Stimulated activated CD8-positive, alpha-beta memory T cell treated with anti-CD3 and anti-CD28 coated beads, Interleukin-12 subunit alpha, Interleukin-12 subunit beta, amount 100 ng/mL, for 4 hours (primary cell): ENCODE measurements around the gene CORO7.
A peak's percentile ranks its signal among the peaks of the same experiment; 100 is the strongest.

Source experiments
- DNase-seq: peaks from one replicate; pipeline ENCODE4 v3.0.0-alpha.2; 2020; ENCODE audit warnings: low read depth

CORO7 gene

DNA sequence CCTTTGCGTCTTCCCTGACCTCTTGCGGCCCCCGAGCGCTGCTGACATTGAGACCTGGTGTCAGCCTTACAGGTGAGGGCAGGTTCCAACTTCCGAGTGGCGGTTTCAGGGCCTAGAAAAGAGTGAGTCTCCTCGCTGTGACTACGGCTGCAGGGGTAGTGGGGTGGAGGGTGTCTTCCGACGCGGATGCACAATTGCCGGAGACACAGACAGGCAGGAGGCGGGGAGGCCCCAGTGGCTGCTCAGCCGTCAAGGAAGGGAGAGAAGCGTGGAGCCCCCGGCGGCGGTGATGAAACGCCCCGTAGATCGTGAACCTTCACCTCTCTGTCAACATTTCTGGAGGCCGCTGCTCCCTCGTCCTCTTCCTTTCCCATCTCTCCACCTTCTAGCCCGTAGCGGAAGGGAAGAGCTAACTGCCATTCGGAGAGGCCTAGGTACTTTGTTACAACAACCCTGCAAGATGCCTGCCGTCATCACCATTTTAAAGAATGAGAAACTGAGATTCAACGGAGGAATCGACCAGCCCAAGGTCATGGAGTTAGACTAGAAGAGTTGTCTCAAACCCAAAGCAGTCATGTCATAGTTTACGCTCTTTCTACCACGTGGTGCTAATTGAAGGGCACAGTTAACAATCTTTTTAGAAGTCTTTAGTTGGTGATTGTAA, 9.8 kb upstream of the CORO7 start:
- DNase-seq, result no peak

DNA sequence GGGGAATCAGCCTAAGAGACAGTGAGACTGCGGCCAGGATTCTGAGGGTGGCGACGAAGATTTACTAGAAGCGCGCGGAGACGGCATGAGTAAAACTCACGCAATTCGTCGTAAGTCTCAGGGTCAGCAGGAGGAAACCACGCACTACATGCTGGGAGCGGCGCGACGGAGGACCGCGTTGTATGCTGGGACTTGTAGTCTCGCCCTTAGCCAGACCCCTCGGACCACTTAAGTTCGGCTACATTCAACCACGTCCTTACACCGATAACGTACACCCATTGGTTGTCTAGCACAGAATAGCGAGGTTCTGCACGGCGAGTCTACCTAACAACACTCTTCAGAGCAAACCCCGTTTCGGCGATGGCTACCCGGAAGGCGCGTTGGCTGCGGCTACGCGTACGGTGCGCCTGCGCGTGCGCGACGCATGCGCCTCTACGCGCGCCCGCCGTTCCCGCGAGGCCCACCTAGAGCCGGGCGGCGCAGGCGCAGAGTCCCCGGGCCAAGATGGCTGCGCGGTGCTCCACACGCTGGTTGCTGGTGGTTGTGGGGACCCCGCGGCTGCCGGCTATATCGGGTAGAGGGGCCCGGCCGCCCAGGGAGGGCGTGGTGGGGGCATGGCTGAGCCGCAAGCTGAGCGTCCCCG, 9.1 kb upstream of the CORO7 start, which contains the start of gene DNAJA3:
TSS of gene DNAJA3 (plus strand) at position 491 of the 643 bp plus-strand sequence. CDS start at position 505, 14 bp downstream.
- DNase-seq, result peak; percentile 91

DNA sequence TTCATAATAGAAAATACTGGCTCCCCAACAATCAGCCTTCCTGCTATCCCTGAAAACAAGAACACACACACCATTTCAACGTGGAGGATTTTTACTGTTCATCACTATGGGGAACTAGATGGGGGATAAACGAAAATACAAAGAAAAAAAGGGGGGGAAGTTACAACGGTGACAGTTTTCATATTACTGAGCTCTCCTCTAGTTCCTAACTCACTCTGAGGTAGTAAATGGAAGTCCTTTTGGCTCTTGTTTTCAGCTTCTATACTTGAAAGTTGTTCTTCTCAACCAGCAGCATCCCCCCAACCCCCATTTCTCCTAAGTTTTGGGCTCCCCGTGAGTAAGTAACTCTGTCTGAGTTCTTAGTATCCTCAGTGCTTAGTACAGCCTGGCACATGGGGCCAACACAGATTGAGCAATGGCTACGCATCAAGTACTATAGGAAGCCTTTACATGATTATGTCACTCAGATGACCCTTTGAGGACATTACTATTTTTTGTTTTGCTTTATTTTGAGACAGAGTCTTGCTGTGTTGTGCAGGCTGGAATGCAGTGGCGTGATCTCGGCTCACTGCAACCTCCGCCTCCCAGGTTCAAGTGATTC, 4.2 kb upstream of the CORO7 start:
- no peak for DNase-seq

DNA sequence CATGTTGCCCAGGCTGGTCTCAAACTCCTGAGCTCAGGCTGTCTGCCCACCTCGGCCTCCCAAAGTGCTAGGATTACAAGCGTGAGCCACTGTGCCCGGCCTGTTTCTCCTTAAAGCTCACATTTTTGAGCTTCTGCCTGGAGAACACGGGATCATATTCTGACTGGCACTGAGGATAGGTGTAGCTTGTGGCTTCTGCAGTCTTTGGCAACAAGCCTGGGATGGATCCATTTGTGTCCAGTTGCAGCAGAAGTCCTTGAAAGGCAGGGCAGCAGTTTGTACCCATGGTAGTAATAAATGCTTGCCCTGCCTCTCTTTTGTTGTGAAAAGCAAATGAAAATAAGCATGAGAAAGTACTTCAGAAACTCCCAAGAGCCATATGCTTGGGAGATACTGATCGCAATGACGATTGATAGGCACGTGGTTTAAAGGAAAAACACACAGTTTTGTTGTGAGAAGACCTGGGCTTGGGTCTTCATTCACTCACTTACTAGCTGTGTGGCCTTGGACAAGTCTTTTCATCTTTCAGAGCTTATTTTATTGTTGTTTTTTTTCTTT, 3.1 kb upstream of the CORO7 start:
- DNase-seq, result no peak

DNA sequence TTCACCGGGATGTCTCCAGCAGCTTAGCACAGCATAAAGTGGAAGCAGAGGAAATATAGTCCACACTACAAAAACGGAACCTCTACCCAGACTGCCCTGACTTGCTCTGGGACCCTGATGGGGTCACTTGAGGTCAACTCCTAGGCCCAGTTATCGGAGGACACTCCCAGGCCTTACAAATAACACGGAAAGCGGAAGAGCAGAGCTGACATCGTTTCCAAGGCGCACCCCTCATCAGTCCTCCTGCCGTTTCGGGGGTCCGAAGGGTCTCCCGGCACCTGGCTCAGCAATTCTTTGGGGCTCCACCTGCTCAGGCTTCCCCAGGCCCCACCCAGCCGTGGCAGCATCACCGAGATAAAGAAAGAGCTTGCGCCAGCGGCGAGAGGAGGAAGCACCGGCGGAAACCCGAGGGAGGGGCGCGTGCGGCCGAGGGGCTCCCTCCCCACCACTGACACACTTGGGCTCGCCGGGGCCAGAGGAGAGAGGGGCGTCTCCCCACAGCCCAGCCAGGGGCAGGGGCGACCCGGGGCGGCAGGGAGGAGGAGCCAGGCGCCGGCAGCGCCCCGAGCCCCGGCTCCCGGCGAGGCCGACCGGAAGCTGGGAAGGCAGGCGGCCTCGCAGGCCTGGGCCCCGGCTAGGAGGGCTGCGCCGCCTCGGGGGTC, 727 bp downstream of the CORO7 start:
- peak; percentile 31 for DNase-seq

DNA sequence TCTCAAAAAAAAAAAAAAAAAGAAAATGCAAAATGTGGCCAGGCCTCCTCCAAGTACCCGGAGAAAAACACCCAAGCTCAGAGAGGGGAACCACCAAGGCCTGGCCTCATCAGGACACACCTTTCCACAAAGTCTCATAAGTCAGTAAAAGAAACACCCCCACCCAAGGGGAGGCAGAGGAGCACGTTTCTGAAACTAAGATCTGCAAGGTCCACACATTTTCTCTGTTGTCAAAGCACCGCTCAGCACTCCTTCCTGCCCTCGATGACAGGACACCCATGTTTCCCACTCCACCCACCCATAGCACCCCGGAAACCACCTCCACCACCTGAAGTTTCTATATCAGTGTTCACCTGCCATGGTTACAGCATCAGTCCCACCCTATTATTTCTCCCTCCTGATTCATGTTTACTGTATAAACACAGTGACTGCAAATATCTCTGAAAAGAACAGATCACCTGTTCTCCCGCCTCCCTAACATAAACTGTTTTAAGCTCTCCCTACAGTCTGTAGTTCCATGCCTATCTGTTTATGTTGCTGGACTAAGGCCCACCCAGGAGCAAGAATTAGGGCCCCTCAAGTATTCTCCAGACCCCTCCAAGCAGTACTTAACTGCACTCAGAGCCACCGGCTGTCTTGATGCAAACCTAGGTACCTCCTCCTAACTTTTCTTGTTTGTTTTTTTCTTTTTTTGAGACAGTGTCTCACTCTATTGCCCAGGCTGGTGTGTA, 2.0 kb downstream of the CORO7 start:
- DNase-seq, result peak; percentile 63

DNA sequence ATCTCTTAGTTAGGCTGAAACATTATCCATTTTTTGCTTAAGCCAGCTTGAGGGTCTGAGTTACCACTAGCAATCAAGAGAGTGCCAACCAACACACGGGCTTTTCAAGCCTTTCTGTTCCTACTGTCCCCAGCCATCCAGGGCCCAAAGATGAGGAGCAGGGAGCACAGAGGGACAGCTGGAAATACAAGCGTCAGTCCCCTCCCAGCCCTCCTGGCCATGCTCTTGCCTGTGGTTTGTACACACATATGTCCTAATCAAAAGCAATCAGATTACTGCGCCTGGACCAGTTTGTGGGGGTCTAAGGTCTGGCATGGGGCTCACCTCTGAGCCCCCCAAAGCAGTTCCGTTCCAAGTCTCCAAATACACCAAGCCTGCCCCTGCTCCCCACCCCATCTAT, 3.5 kb downstream of the CORO7 start:
- DNase-seq, result no peak

DNA sequence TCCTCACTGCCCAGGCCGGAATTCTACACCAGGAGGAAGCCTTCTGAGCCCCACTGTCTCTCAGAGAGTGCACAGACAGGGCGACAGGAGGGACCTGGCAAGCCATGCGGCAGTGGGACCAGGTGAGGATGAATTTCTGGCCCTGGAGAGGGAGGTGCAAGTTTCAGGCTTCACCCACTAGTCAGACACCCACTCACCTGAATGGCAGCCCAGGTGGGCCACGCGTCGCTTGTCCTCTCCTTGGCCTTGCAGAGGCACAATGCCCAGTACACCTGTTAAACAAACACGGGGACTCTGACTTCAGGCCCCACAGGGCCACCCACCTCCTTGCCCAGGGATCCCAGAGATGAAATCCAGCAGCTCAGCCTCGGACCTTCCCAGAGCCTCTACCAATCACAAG, 4.2 kb downstream of the CORO7 start:
- no peak for DNase-seq

DNA sequence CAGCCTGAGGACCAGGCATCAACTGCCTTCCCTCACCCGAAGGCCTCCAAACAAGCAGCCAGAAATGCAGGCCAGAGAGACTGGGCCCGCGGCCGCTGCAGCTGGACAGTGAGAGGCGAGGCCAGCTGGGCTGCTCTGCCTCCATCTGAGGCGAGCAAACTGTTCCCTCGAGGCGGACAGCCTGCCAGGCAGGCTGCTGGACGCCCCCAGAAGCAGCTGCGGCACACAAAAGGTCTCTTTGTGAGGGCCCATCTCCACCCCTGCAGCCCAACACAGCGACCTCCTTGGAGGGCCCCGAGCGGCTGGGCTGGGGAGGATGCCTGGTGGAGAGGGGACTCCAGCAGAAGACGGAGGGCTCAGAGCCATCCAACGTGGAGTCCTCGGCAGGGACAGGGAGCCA, 4.7 kb downstream of the CORO7 start:
- DNase-seq, result no peak

DNA sequence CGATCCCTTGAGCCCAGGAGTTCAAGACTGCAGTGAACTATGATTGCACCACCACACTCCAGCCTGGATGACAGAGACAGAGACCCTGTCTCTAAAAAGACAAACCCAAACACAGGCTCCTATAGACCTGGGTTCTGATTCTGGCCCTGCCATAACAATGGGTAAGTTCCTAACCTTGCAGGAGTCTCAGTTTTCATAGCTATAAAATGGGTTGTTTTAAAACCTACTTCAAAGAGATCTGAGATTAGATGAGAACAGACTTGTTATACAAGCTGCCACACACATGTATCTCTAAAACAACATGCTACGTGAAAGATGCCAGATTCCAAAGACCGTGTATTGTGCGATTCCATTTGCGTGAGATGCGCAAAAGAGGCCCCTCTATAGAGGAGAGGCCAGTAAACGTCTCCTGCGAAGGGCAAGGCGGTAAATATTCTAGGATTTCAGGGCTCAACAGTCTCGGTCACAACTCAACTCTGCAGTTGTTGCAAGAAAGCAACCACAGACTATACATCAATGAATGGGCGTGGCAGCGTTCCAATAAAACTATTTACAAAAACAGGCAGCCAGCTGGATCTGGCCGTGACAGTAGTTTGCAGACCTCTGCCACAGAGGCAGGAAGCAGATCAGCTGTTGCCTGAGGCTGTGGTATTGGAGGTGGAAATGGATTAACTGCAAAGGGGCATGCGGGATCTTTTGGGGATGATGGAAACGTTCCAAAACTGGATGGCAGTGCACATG, 5.9 kb downstream of the CORO7 start:
- DNase-seq, result no peak

DNA sequence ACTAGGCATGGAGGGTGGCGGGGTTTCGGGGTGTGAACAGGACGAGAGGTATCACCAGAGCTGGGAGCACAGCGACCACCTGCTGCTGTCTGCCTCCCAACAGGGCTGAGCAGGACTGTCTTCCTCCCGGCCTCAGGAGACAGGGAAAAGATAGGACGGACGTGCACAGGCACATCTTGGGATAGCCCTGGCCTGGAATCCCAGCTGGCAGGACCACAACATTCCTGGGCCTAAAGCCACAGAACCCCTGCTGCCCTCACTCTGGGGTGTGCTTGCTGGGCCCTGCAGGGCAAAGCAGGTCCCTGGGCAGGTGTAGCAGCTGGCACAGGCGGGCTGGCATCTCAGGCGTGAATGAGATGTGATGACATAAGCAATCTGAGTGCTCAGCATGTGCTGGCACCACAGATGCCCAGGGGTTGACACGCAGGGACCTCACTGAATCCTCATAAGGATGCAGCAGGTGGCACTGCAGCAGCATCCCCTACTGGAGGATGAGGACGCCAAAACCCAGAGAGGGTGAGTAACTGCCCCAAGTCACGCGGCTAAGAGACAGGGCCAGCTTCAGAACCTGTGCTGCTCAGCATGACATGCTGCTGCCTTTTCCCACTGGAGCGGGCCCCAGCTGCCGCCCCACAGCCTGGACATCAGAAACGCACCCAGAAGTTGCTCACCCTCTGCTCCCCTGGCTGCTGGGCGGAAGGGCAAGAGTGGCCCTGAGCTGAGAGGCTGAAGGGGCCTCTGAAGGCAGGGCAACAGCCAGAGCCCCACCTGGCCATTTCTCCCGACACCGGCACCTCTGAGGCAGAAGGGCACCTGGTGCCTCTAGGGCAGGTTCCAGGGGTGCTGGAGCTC, 7.1 kb downstream of the CORO7 start:
- DNase-seq, result no peak

DNA sequence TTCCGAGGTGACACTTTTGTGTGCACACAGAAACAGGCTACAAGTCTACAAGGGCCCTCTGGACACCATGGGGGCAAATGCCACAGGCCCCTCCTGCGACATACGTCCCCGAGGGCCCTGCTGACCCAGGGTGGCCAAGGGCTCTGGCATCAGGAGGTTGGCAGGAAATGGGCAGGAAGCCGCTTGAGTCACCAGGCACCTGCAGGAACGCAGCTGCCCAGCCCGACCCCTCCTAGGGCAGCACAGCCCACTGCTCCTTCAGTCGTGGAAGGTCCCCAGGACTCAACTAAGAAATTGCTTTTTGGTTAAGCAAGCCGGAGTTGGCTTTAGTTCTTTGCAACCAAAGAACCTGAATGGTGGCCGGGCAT, 8.1 kb downstream of the CORO7 start:
- no peak for DNase-seq

DNA sequence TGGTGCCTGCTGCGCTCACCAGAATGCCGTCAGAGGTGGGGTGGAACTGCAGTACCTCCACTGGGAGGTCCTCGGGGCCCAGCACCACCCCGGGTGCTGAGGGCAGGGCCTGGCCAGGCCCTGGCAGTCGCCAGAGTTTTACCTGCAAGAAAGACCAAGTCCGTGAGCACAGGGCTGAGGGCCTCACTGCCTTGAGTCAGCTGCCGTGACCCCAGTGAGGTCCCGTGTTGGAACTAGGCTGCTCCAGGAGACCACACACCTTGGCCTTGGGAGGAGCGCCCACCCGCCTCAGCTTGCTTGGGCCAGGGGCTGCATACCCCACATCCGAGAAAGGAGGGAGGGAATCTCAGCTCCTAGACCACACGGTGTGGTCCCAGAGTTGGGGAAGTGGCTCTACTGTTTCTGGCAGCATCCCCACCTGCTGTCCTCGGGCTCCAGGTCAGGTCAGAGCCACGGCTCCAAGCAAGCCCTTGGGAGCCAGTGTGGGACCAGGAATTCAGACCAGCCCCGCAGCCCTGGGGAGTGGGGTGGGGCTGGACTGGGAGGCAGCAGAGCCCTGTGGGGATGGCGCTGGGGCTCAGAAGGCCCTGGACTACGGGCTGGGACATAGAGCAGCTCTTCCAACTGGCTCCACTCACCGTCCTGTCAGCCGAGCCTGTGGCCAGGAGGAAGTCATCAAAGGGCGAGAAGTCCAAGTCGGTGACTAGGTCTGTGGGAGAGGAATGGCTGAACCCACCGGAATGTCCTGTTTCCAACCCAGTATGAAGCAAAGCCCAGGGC, 8.7 kb downstream of the CORO7 start:
- DNase-seq, result no peak

DNA sequence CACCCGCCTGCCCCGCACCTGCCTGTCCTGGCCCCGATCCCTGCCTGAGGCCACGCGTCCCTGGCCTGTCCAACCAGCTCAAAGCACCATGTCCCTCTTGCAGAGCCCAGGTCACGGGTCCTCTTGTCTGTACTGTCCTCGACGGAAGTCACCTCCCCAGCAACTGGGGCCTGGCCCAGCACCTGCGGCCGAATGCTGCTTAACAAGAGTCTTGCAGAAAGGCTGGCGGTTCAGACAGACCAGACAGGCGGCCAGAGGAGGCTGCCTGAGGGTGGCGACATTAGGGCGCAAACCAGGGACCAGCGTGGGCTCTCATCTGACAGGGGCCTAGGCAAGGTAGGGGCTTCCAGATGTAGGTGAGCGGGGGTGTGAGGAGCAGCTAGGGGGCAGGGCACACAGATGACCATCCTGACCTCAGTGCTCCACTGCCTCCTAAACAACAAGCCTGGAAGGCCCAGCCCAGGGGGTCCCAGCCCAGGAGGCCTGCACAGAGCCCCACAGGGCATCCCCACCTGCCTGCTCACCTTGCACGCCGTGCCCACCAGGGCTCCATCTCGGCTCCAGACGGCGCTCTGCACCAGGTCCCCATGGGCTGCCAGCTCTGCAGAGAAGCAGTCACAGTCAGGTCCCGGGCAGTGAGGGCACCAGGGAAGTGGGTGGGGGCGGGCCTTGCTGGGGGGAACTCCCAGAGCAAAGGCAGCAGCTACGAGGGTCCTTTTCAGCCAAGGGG, 11.3 kb downstream of the CORO7 start:
- DNase-seq, result no peak

DNA sequence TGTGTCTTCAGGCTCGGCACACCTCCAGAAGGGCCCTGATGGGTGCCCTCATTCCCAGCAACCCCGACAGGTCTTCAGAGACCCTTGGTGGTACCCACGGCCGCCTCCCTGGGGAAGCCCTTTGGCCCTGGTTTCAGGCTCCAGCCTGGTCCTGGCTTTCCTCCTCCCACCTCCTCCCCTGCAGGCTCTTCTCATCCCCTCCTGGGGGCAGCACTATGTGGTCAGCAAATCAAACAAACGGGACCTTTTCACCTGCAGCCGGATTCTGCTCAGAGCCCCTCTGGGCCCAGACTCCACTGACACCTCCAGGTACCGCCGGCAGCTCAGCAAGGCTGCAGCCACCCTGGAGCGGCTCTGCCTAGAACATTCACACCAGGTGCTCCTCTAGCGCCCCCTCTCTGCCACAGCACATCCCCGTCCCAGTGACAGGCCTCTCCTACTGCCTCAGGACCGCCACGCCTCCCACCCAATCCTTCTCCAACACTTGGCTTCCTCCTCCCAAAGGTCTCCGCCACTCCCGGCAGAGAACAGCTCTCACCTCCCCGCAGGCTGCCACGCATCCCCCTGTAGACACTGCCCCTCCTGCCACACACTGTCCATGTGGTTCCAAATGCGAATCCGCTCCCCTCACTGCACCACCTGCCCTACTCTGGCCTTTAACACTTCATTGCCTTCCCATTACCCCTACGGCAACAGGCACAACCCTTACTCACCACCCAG, 12.0 kb downstream of the CORO7 start:
- DNase-seq, result no peak

DNA sequence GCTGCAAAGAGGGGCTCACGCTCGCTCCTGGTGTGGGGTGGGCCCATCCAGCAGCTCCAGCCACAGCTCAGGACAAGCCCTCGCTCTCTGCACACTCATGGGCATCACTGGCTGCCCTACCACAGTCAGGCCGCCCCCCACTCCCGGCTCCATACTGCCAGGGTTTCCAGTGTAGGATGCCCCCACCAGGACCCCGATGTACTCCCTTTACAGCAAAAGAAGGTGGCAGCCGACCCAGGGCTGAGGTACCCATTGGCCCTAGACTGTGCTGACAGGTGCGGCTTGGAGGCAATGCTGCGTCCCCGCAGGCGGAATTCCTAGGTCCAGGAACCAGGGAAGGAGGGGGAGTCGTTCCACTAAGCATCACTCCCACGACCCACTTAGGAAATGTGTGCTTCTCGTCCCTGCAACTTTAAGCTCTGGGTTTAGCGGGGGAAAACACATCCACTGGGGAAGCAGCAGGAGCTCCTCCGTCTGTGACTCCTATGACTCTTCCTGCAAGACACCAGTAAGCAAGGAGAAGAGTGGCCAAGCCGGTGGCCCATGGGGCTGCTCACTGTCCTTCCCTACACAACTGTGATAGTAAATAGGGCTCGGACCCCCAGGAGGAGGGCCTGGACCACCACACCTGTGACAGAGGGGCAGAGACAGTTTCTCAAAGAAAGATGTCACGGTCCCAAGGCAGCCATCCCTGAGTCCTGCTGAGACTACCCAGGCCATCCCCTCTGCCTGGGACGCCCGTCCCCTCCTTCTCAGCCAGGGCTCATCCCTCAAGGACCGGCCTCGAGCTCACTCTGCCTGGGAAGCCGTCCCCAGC, 13.1 kb downstream of the CORO7 start:
- no peak for DNase-seq

DNA sequence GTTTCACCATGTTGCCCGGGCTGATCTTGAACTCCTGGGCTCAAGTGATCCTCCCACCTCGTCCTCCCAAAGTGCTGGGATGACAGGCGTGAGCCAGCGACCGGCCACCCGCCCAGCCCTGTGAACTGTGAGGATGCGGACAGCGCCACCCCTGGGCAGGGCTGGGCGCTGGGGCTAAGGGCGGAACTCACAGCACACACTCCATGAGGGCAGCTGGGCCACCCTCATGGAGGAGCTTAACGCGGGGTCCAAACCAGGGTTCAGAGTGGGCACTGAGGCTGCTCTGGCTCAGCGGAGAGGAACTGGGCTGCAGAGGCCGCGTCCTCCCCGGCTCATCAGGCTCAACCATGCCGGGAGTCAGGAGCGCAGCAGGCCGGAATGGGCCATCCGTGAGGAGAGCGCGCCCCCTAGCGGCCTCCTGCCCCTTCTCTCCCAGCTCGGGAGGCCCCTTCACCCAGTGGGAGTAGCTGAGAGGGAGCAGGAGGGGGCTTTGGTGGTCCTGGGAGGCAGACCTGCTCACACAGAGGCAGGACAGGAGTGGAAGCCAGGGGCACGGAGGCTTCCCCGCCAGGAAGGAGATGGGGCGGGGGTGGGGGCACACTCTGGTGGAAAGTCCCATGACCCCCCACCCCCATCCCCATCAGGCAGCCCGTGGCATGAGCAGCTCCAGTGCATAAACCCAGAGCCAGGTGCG, 13.8 kb downstream of the CORO7 start:
- DNase-seq, result peak; percentile 45
